ENCODE measurements around the gene RAPGEF6. TPM values are rescaled to one million over a fixed set of nuclear protein-coding genes. Genes with fewer than 3 reads are reported as not detected.

Gene RAPGEF6
- total RNA-seq, 3 donors from 2014 or later (not counting 1 experiment from before 2014, with no cell fraction given), result 30.1 to 61.0 (median 42.1) TPM

- Histone ChIP-seq H3K9me3 (ENCODE audit: control insufficient read depth, insufficient read depth, low read length) (no peaks in the 10 kb centered on the region), H3K4me1 (ENCODE audit: control insufficient read depth, insufficient read depth, low read length) (no peaks in the 10 kb centered on the region), H3K27ac (ENCODE audit: low read length) (no peak overlapping the region), H3K27me3 (ENCODE audit: control insufficient read depth, insufficient read depth, low read length) (no peaks in the 10 kb centered on the region), H3K36me3 (ENCODE audit: control insufficient read depth, insufficient read depth, low read length) (peaks cover 58% of the 10 kb centered on the region), H3K4me3 (ENCODE audit: low read length) (no peak overlapping the region)
- TF ChIP-seq, protein P1, sequence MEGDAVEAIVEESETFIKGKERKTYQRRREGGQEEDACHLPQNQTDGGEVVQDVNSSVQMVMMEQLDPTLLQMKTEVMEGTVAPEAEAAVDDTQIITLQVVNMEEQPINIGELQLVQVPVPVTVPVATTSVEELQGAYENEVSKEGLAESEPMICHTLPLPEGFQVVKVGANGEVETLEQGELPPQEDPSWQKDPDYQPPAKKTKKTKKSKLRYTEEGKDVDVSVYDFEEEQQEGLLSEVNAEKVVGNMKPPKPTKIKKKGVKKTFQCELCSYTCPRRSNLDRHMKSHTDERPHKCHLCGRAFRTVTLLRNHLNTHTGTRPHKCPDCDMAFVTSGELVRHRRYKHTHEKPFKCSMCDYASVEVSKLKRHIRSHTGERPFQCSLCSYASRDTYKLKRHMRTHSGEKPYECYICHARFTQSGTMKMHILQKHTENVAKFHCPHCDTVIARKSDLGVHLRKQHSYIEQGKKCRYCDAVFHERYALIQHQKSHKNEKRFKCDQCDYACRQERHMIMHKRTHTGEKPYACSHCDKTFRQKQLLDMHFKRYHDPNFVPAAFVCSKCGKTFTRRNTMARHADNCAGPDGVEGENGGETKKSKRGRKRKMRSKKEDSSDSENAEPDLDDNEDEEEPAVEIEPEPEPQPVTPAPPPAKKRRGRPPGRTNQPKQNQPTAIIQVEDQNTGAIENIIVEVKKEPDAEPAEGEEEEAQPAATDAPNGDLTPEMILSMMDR (IDR thresholded peaks at IDR 0.05), result no peak
- no peaks in the 10 kb centered on the region for H3K9me3 Mint-ChIP-seq
- H3K4me3 Mint-ChIP-seq, result no peak overlapping the region
- peaks cover 9 to 17% of the 10 kb centered on the region in 2 donors for H3K4me1 Mint-ChIP-seq
- peaks cover 16% of the 10 kb centered on the region for H3K36me3 Mint-ChIP-seq
- DNase-seq, result no peak
- no peak overlapping the region for H3K27ac Mint-ChIP-seq
- no peaks in the 10 kb centered on the region for H3K27me3 Mint-ChIP-seq (ENCODE audit: low read depth in 2 of 2)
- ATAC-seq, result no peak
- intact Hi-C loops (cut with micrococcal nuclease), result no loop called here
Measured at GRCh38 chr5:131459216-131459615, 175.8 kb downstream of the RAPGEF6 start.

DNA sequence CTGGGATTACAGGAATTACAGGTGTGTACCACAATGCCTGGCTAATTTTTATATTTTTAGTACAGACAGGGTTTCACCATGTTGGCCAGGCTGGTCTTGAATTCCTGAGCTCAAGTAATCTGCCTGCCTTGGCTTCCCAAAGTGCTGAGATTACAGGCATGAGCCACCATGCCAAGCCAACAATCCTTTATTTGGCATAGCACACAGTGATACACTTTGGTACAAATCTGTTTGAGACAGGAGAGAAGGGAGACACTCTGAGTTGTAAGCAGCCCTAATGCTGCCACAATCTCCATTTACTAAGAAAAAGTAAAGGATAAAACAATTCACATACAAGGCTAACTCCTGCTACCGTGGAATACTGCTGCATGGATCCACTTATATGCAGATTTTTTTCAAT is 177.8 kb downstream of the RAPGEF6 start:
- no peak overlapping the region for H3K4me3 ChIP-seq (ENCODE audit: low read length)
- no peak for ATAC-seq
- H3K27me3 ChIP-seq (ENCODE audit: control insufficient read depth, insufficient read depth, low read length), result no peaks in the 10 kb centered on the region
- Mint-ChIP-seq H3K9me3 (no peaks in the 10 kb centered on the region), H3K4me1 (peaks cover 11 to 12% of the 10 kb centered on the region in 2 donors), H3K27ac (no peak overlapping the region), H3K36me3 (peaks cover 22% of the 10 kb centered on the region), H3K4me3 (no peak overlapping the region), H3K27me3 (ENCODE audit: low read depth in 2 of 2) (no peaks in the 10 kb centered on the region)
- no peaks in the 10 kb centered on the region for H3K4me1 ChIP-seq (ENCODE audit: control insufficient read depth, insufficient read depth, low read length)
- no peak overlapping the region for H3K27ac ChIP-seq (ENCODE audit: low read length)
- no peak for DNase-seq
- TF ChIP-seq, protein P1 (IDR thresholded peaks at IDR 0.05), result no peak
- no peaks in the 10 kb centered on the region for H3K9me3 ChIP-seq (ENCODE audit: control insufficient read depth, insufficient read depth, low read length)
- intact Hi-C loops (cut with micrococcal nuclease), result no loop called here
- H3K36me3 ChIP-seq (ENCODE audit: control insufficient read depth, insufficient read depth, low read length), result peaks cover 55% of the 10 kb centered on the region
- 97% methylated on average over 1 of the region's 1 CpG for WGBS (ENCODE audit: insufficient coverage)

GRCh38 chr5:131450941-131451340 is 184.1 kb downstream of the RAPGEF6 start:
- ATAC-seq (no peak), DNase-seq (no peak)
- Histone ChIP-seq H3K4me1 (ENCODE audit: control insufficient read depth, insufficient read depth, low read length) (no peaks in the 10 kb centered on the region), H3K27me3 (ENCODE audit: control insufficient read depth, insufficient read depth, low read length) (no peaks in the 10 kb centered on the region), H3K36me3 (ENCODE audit: control insufficient read depth, insufficient read depth, low read length) (peaks cover 69% of the 10 kb centered on the region), H3K4me3 (ENCODE audit: low read length) (no peak overlapping the region), H3K27ac (ENCODE audit: low read length) (no peak overlapping the region), H3K9me3 (ENCODE audit: control insufficient read depth, insufficient read depth, low read length) (no peaks in the 10 kb centered on the region)
- whole genome bisulfite sequencing (ENCODE audit: insufficient coverage), result 91% methylated on average over 2 of the region's 2 CpGs
- H3K36me3 Mint-ChIP-seq, result peaks cover 21% of the 10 kb centered on the region
- H3K27me3 Mint-ChIP-seq (ENCODE audit: low read depth in 2 of 2), result no peaks in the 10 kb centered on the region
- H3K4me1 Mint-ChIP-seq, result peaks cover 7% of the 10 kb centered on the region in 2 donors
- peak overlapping the region; percentile 13 to 22 for H3K27ac Mint-ChIP-seq
- TF ChIP-seq, protein P1 (IDR thresholded peaks at IDR 0.05), result no peak
- intact Hi-C loops (cut with micrococcal nuclease), result no loop called here
- H3K4me3 Mint-ChIP-seq, result no peak overlapping the region
- no peaks in the 10 kb centered on the region for H3K9me3 Mint-ChIP-seq

DNA sequence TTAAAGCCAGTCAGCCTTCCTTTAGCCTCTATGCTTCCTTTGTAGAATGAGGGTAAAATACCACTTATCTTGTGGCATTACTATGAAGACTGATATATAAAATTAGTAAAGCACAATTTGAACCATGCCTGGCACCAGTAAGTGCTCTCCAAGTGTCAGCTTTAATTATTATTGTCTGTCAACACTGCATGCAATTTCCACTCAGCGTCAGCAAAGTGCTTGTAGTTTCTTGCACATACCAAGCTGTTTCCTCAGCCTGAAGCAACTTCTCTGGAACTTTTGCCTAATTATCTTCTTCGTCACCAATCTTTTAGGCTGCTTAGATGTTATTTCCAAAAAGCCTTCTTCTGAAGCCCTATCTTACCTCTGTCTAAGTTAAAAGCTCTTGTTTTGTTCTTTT is 193.8 kb downstream of the RAPGEF6 start:
- Histone ChIP-seq H3K36me3 (ENCODE audit: control insufficient read depth, insufficient read depth, low read length) (peaks cover 75% of the 10 kb centered on the region), H3K4me3 (ENCODE audit: low read length) (no peak overlapping the region), H3K27ac (ENCODE audit: low read length) (no peak overlapping the region), H3K9me3 (ENCODE audit: control insufficient read depth, insufficient read depth, low read length) (no peaks in the 10 kb centered on the region), H3K27me3 (ENCODE audit: control insufficient read depth, insufficient read depth, low read length) (no peaks in the 10 kb centered on the region), H3K4me1 (ENCODE audit: control insufficient read depth, insufficient read depth, low read length) (no peaks in the 10 kb centered on the region)
- Mint-ChIP-seq H3K9me3 (no peaks in the 10 kb centered on the region), H3K4me3 (no peak overlapping the region), H3K27me3 (ENCODE audit: low read depth in 2 of 2) (no peaks in the 10 kb centered on the region), H3K27ac (peak overlapping the region; percentile 33 to 46), H3K36me3 (peaks cover 41% of the 10 kb centered on the region), H3K4me1 (peaks cover 4% of the 10 kb centered on the region in 2 donors)
- WGBS (ENCODE audit: insufficient coverage), result 100% methylated on average over 2 of the region's 2 CpGs
- TF ChIP-seq, protein P1 (IDR thresholded peaks at IDR 0.05), result no peak
- intact Hi-C loops (cut with micrococcal nuclease), result no loop called here
- DNase-seq, result no peak
- no peak for ATAC-seq
